ENCODE measurements around the gene SLC26A9. TPM values are rescaled to one million over a fixed set of nuclear protein-coding genes. Genes with fewer than 3 reads are reported as not detected.
"Not testable (repeated sequence)": the region's sequence is repeated elsewhere in the genome, so short reads cannot be mapped to it uniquely, and the experiment has no call there.

The SLC26A9 gene
- polyA plus RNA-seq, 10 donors = 0.04 to 0.14 (median 0.12) TPM; not detected in 2

GRCh38 chr1:205894119-205894518, 49.1 kb downstream of the SLC26A9 start:
- not testable (repeated sequence) for DNase-seq

- not testable (repeated sequence) for DNase-seq
Measured at GRCh38 chr1:205892175-205892574, 51.1 kb downstream of the SLC26A9 start.

DNA sequence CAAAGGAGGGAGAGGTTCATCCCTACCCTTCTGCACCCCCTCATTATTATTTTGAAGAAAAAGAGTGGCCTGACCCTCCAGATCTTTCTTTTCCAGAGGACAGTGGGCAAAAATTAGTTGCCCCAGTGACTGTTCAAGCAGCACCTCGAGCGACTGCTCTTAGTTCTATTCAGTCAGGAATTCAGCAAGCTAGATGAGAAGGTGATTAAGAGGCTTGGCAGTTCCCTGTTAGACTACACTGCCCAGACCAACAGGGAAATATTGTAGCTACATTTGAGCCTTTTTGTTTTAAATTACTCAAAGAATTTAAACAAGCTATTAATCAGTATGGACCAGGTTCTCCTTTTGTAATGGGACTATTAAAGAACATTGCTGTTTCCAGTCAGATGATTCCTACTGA, 51.8 kb downstream of the SLC26A9 start:
- DNase-seq = peak in 1 of 3 donors; percentile 2

DNA sequence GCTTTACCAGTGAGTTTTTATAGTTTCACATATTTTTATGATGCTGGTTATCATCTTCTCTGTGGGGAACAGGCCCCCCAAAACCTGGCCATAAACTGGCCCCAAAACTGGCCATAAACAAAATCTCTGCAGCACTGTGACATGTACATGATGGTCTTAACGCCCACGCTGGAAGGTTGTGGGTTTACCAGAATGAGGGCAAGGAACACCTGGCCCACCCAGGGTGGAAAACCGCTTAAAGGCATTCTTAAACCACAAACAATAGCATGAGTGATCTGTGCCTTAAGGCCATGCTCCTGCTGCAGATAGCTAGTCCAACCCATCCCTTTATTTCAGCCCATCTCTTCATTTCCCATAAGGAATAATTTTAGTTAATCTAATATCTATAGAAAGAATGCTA, 52.6 kb downstream of the SLC26A9 start:
- DNase-seq = not testable (repeated sequence)

- peak in 1 of 3 donors; percentile 71 for DNase-seq
Measured at GRCh38 chr1:205889706-205890105, 53.5 kb downstream of the SLC26A9 start.

DNA sequence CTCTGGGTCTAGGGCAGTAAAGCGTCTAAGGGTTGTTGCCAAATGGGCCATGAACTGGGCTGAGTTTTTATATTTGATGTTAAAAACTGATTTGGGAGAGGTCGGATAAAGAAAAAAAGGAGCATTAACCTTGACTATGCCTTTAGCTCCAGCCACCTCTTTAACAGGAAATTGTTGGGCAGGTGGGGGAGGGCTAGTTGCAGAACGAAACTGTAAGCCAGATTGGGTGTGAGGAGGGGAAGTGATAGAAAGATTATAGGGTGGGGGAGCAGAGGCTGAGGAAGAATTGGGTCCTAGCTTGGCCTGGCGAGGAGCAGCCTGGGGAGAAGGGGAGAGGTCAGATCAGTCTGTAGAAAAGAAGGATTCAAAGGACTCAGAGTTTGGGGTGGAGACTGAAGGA, 54.2 kb downstream of the SLC26A9 start:
- DNase-seq = not testable (repeated sequence)

GRCh38 chr1:205883792-205884191, 59.5 kb downstream of the SLC26A9 start:
- DNase-seq = no peak

DNA sequence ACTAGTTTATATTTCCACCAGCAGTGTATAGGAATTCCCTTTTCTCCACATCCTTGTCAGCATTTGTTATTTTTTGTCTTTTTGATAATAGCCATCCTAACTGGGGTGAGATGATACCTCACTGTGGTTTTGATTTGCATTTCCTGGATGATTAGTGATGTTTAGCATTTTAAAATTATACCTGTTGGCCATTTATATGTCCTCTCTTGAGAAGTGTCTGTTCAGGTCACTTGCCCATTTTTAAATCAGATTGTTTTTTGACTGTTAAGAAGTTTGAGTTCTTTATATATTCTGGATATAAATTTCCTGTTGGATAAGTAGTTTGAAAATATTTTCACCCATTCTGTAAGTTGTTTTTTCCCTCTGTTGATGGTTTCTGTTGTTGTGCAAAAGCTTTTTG, 62.3 kb downstream of the SLC26A9 start:
- no peak for DNase-seq

DNA sequence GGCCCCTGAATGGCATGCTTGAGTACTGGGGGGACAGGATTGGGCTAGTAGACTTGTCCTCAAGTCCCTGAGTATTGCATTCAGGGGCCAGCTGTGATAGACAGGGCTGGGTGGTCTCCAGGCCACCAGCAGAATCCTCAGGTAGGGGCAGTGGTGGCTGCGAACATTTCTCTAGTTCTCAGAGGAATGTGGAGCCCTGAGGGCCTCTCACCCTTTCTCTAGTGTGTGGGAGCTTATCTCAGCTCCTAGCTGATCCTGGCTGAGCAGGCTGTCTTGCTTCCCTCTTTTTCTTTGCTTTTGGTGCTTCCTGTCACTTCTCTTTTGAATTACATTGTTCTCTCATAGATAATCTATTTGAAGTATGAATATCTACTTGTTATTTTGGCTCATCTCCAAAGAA, 63.3 kb downstream of the SLC26A9 start:
- DNase-seq = no peak

DNA sequence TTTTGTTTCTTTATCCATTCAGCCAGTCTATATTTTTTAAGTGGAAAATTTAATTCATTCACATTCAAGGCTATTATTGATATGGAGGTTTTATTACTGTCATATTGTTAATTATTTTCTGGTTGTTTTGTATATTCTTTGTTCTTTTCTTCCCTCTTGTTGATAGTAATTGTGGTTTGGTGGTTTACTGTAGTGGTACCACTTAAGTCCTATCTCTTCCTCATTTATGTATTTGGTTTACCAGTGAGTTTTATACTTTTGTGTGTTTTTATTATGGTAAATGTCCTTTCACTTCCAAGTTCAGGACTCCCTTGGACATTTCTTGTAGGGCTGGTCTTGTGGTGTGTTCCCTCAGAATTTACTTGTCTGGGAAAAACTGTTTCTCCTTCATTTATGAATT, 65.2 kb downstream of the SLC26A9 start:
- DNase-seq = no peak

GRCh38 chr1:205873148-205873547, 70.1 kb downstream of the SLC26A9 start:
- not testable (repeated sequence) for DNase-seq

GRCh38 chr1:205870236-205870635, 73.0 kb downstream of the SLC26A9 start:
- DNase-seq = no peak

Other genes starting within 250 kb of the SLC26A9 start
- 100 to 1,000 TPM; 191 to 265 (median 230) TPM for gene NUCKS1, start 193.3 kb downstream of the SLC26A9 start, polyA plus RNA-seq (ENCODE audit: insufficient read length in 10 of 10)
- gene RAB29, start 168.0 kb downstream of the SLC26A9 start, polyA plus RNA-seq (ENCODE audit: insufficient read length in 10 of 10) = 1 to 10 TPM; 2.8 to 5.3 (median 4.2) TPM
- gene SLC41A1, start 130.3 kb downstream of the SLC26A9 start, polyA plus RNA-seq (ENCODE audit: insufficient read length in 10 of 10) = 10 to 100 TPM; 23.0 to 40.8 (median 29.9) TPM
- gene PM20D1, start 93.3 kb downstream of the SLC26A9 start, polyA plus RNA-seq (ENCODE audit: insufficient read length in 10 of 10) = under 1 TPM in 8 of 10 donors, not detected in 2; 0.09 to 0.22 (median 0.13) TPM
- 10 to 100 TPM in 4 of 10 donors, 1 to 10 TPM in 6; 7.9 to 16.2 (median 9.2) TPM for gene RAB7B, start 59.9 kb upstream of the SLC26A9 start, polyA plus RNA-seq (ENCODE audit: insufficient read length in 10 of 10)
- gene CTSE, start 80.4 kb upstream of the SLC26A9 start, polyA plus RNA-seq (ENCODE audit: insufficient read length in 10 of 10) = 1 to 10 TPM in 1 of 10 donors, under 1 TPM in 9; 0.09 to 1.2 (median 0.33) TPM
- 1 to 10 TPM in 3 of 10 donors, under 1 TPM in 7; 0.22 to 1.3 (median 0.75) TPM for gene RHEX, start 109.7 kb upstream of the SLC26A9 start, polyA plus RNA-seq (ENCODE audit: insufficient read length in 10 of 10)
- gene AVPR1B, start 173.9 kb upstream of the SLC26A9 start, polyA plus RNA-seq (ENCODE audit: insufficient read length in 10 of 10) = under 1 TPM; 0.13 to 0.63 (median 0.44) TPM